Parietal lobe (tissue), 2 donors: Measurements from ENCODE around the gene CCDC82. TPM values are rescaled to one million over a fixed set of nuclear protein-coding genes. Genes with fewer than 3 reads are reported as not detected.

Experiments
- small RNA-seq: library from RNA; depleted of rRNA; stranded (forward); fragments of <200 nt; gene quantifications from one replicate; pipeline ENCODE3, GENCODE V24; 2014; ENCODE audit warnings: low replicate concordance
- total RNA-seq: library from RNA; depleted of rRNA; stranded (reverse); fragments of >200 nt; gene quantifications from one replicate; pipeline ENCODE4 v1.2.3, GENCODE V29; 2014

CCDC82 gene
- 108 TPM for total RNA-seq

GRCh38 chr11:96389720-96390487 is at the start of gene CCDC82, which contains the start of gene JRKL:
CCDC82 (minus strand) TSS chr11:96389912; CDS start chr11:96384747, 5,165 bp downstream.
JRKL (plus strand) TSS chr11:96390013; CDS start chr11:96390650, 637 bp downstream.

GRCh38 chr11:96342961-96343711 is 46.6 kb downstream of the CCDC82 start, which contains the start of gene MAML2:
MAML2 (minus strand) TSS chr11:96343195; CDS start chr11:96341895, 1,300 bp downstream.

Small RNA genes lying within 50 kb of the gene (small RNA-seq; reads per million reads assigned to genes)
- not detected for gene MIR1260B

Other genes starting within 250 kb of the CCDC82 start
- 11.0 TPM for gene MAML2, start 46.7 kb downstream of the CCDC82 start, total RNA-seq
- 10.6 TPM for gene JRKL, start 101 bp upstream of the CCDC82 start, total RNA-seq